ENCODE measurements around the gene MLN. TPM values are rescaled to one million over a fixed set of nuclear protein-coding genes. Genes with fewer than 3 reads are reported as not detected.

Gene MLN
- total and polyA plus RNA-seq, 2 donors (not counting 3 experiments of a cell fraction or from before 2014, with no cell fraction given) = not detected

DNA sequence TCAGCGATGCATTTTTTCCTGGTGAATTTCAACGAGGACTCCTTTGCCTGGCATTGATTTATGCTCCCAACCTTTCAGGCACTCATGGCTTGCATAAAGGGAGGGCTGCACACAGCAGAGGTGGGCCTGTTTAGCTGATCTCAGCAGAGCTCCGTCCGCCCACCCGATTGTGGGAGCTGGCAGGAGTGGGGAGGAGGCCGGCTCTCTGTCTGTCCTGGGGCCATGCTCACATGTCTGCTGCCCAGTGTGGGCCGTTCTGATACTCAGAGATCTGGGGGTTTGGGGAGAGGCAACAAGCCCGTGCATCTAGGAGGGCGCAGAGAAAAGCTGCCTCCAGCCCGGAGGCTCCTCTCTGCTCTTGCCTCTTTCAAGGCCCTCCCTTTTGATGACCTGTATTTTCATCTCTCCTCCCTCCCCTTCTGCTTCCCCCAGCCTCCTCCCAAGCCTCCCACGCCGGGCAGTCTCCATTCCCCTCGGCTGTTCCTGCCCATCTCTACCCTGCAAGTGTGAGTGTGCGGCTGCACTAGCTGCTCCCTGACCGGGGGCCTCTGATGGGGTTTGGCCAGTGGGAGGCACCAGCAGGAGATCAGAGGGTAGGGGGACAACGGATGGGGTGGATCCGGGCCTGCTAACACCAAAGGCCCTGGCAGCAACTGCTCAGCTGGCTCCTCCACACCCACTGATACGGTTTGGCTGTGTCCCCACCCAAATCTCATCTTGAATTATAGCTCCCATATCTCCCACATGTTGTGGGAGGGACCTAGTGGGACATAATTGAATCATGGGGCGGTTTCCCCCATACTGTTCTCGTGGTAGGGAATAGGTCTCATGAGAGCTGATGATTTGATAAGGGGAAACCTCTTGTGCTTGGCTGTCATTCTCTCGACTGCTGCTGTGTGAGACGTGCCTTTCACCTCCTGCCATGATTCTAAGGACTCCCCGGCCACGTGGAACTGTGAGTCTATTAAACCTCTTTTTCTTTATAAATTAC lies 39.6 kb upstream of the MLN start:
- no peak overlapping the region for H3K9ac ChIP-seq (replicated peaks; ENCODE audit: extremely low read depth, insufficient read depth, low read length)
- H3K9me3 ChIP-seq (replicated peaks; ENCODE audit: control insufficient read depth, insufficient read depth, low read length) = no peaks in the 10 kb centered on the region
- H3K9me1 ChIP-seq (replicated peaks; ENCODE audit: control insufficient read depth, extremely low read depth, insufficient read depth, low read length) = no peaks in the 10 kb centered on the region
- TF ChIP-seq, protein P1, sequence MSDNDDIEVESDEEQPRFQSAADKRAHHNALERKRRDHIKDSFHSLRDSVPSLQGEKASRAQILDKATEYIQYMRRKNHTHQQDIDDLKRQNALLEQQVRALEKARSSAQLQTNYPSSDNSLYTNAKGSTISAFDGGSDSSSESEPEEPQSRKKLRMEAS (IDR thresholded peaks at IDR 0.05; ENCODE audit: insufficient read depth, insufficient read length) = no peak
- dilution Hi-C loops (cut with MboI; ENCODE audit: extremely low pct_ligation_motif_present, low sequenced_read_pairs) (no loop called here), intact Hi-C loops (cut with micrococcal nuclease) (no loop called here)
- no peak overlapping the region for H3K27ac ChIP-seq (ENCODE audit: insufficient read depth, low read depth, low read length)
- no peak overlapping the region for H3K4me2 ChIP-seq (ENCODE audit: insufficient read depth, low read length)
- FAIRE-seq (no peak), DNase-seq (ENCODE audit: low read depth, low spot score) (no peak)
- BruUV-seq (replicated peaks) = no TSS peak
- ChIA-PET CTCF (no interaction called here), POLR2A (no interaction called here)
- no peak overlapping the region for H2AFZ ChIP-seq (ENCODE audit: low read depth, low read length)
- no peaks in the 10 kb centered on the region for H3K27me3 ChIP-seq (ENCODE audit: control insufficient read depth in 2 of 2, insufficient read depth in 2 of 2, low read length in 2 of 2)
- H3K4me1 ChIP-seq (ENCODE audit: control insufficient read depth, extremely low read depth, insufficient read depth, low read length) = peaks cover 18% of the 10 kb centered on the region
- no peaks in the 10 kb centered on the region for H4K20me1 ChIP-seq (replicated peaks; ENCODE audit: control insufficient read depth, extremely low read depth, insufficient read depth, low read length)
- no peaks in the 10 kb centered on the region for H3K79me2 ChIP-seq (ENCODE audit: control insufficient read depth, insufficient read depth, low read length)
- H3K4me3 ChIP-seq (replicated peaks in 1 of 3; ENCODE audit: insufficient read depth in 1 of 3, low read depth in 1 of 3, low read length in 3 of 3) = no peak overlapping the region
- H3K36me3 ChIP-seq (ENCODE audit: control insufficient read depth in 2 of 2, extremely low read depth in 1 of 2, insufficient read depth in 2 of 2, low read length in 2 of 2) = no peaks in the 10 kb centered on the region

DNA sequence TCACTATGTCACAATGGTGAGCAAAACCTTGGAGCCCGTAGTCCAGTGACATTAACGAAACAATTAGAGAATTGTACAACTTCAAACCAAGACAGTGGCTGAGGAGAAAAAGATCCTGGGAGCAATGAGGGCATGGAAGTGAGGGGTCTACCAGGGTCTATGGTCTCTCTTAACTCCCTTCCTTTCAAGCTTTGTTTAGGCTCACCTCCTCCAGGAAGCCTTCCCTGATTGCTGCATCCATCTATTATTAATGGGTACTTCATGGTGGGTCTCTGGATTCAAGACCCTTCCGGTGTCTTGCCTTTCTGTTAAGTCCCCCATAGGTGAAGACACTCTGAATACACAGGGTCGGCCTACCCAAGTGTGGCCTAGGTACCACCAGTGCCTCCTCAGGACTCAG lies 38.1 kb upstream of the MLN start:
- CTCF ChIA-PET = no interaction called here

More for the DNA sequence above, 38.1 kb upstream of the MLN start:
- no peaks in the 10 kb centered on the region for H3K9me3 ChIP-seq (replicated peaks; ENCODE audit: control insufficient read depth, insufficient read depth, low read length)
- POLR2A ChIA-PET = no interaction called here
- H2AFZ ChIP-seq (ENCODE audit: low read depth, low read length) = no peak overlapping the region
- peaks cover 18% of the 10 kb centered on the region for H3K4me1 ChIP-seq (ENCODE audit: control insufficient read depth, extremely low read depth, insufficient read depth, low read length)
- BruUV-seq (replicated peaks) = no TSS peak
- H3K36me3 ChIP-seq (ENCODE audit: control insufficient read depth in 2 of 2, extremely low read depth in 1 of 2, insufficient read depth in 2 of 2, low read length in 2 of 2) = no peaks in the 10 kb centered on the region
- H3K79me2 ChIP-seq (ENCODE audit: control insufficient read depth, insufficient read depth, low read length) = no peaks in the 10 kb centered on the region
- H3K4me2 ChIP-seq (ENCODE audit: insufficient read depth, low read length) = no peak overlapping the region
- H3K27me3 ChIP-seq (ENCODE audit: control insufficient read depth in 2 of 2, insufficient read depth in 2 of 2, low read length in 2 of 2) = no peaks in the 10 kb centered on the region
- H3K9ac ChIP-seq (replicated peaks; ENCODE audit: extremely low read depth, insufficient read depth, low read length) = no peak overlapping the region
- no peaks in the 10 kb centered on the region for H3K9me1 ChIP-seq (replicated peaks; ENCODE audit: control insufficient read depth, extremely low read depth, insufficient read depth, low read length)
- DNase-seq (ENCODE audit: low read depth, low spot score) (no peak), FAIRE-seq (no peak)
- dilution Hi-C loops (cut with MboI; ENCODE audit: extremely low pct_ligation_motif_present, low sequenced_read_pairs) = no loop called here
- intact Hi-C loops (cut with micrococcal nuclease) = loop anchor here (2.0 kb wide), 3 partner anchors 29 to 71 kb away; no protein-coding TSS in a partner anchor
- H3K27ac ChIP-seq (ENCODE audit: insufficient read depth, low read depth, low read length) = no peak overlapping the region
- TF ChIP-seq GATA2 (IDR thresholded peaks at IDR 0.05; ENCODE audit: insufficient read depth, insufficient read length, low read depth, low read length) (no peak), MYC (IDR thresholded peaks at IDR 0.05; ENCODE audit: low read depth, low read length) (no peak), POLR2AphosphoS5 (IDR thresholded peaks at IDR 0.05; ENCODE audit: insufficient read depth, low read depth, low read length) (no peak)
- H3K4me3 ChIP-seq (replicated peaks in 1 of 3; ENCODE audit: insufficient read depth in 1 of 3, low read depth in 1 of 3, low read length in 3 of 3) = no peak overlapping the region
- no peaks in the 10 kb centered on the region for H4K20me1 ChIP-seq (replicated peaks; ENCODE audit: control insufficient read depth, extremely low read depth, insufficient read depth, low read length)
